Choroid plexus epithelial cell (primary cell): ENCODE results near the gene GNA12.
A peak's percentile ranks its signal among the peaks of the same experiment; 100 is the strongest.

Source experiments
- DNase-seq: peaks from one replicate; pipeline ENCODE4 v3.0.0-alpha.2; 2010; ENCODE audit warnings: low read depth
- H3K4me3 ChIP-seq: 2 replicates; pipeline ENCODE4 v1.5.1; 2011; ENCODE audit warnings: low read depth, mild to moderate bottlenecking, control low read depth, low read length, moderate library complexity
- CTCF ChIP-seq: conservative IDR thresholded peaks from 2 replicates; pipeline ENCODE4 v1.5.1; 2011; ENCODE audit warnings: low read depth, mild to moderate bottlenecking, control low read depth, inconsistent platforms, low read length, moderate library complexity

The GNA12 gene

GRCh38 chr7:2722591-2722990 lies 121.5 kb downstream of the GNA12 start:
- no peak overlapping the region for H3K4me3 ChIP-seq
- TF ChIP-seq CTCF = no peak
- DNase-seq = no peak

GRCh38 chr7:2721842-2722241 lies 122.3 kb downstream of the GNA12 start:
- H3K4me3 ChIP-seq = no peak overlapping the region
- DNase-seq = no peak
- TF ChIP-seq CTCF = no peak

GRCh38 chr7:2720024-2720423 lies 124.1 kb downstream of the GNA12 start:
- no peak overlapping the region for H3K4me3 ChIP-seq
- no peak for TF ChIP-seq CTCF
- no peak for DNase-seq

- peak; percentile 51 for TF ChIP-seq CTCF
- H3K4me3 ChIP-seq = no peak overlapping the region
- no peak for DNase-seq
These were observed 125.1 kb downstream of the GNA12 start for GRCh38 chr7:2719007-2719406.

- H3K4me3 ChIP-seq = no peak overlapping the region
- no peak for TF ChIP-seq CTCF
- DNase-seq = no peak
These were observed 125.7 kb downstream of the GNA12 start for GRCh38 chr7:2718296-2718965.

- TF ChIP-seq CTCF = no peak
- no peak overlapping the region for H3K4me3 ChIP-seq
- DNase-seq = peak; percentile 73
These were observed 126.5 kb downstream of the GNA12 start for GRCh38 chr7:2717293-2718261.

- TF ChIP-seq CTCF = no peak
- H3K4me3 ChIP-seq = no peak overlapping the region
These were observed 127.2 kb downstream of the GNA12 start for GRCh38 chr7:2716906-2717292.

More at GRCh38 chr7:2716906-2717292, 127.2 kb downstream of the GNA12 start:
- no peak for DNase-seq
